Epithelial cell of alveolus of lung (primary cell): ENCODE data around the gene ULBP3. TPM values are rescaled to one million over a fixed set of nuclear protein-coding genes. Genes with fewer than 3 reads are reported as not detected.

Source experiments
- total RNA-seq: library from RNA; depleted of rRNA; stranded (reverse); fragments of >200 nt; gene quantifications from 2 replicates; pipeline ENCODE4 v1.2.1, GENCODE V29; 2015

The ULBP3 gene
- total RNA-seq = 4.7 and 6.5 TPM in 2 replicates

GRCh38 chr6:150068720-150069648 is at the start of gene ULBP3:
Gene ULBP3, minus strand, starts transcription at chr6:150069121. Its CDS starts 55 bp downstream, at chr6:150069066.

DNA sequence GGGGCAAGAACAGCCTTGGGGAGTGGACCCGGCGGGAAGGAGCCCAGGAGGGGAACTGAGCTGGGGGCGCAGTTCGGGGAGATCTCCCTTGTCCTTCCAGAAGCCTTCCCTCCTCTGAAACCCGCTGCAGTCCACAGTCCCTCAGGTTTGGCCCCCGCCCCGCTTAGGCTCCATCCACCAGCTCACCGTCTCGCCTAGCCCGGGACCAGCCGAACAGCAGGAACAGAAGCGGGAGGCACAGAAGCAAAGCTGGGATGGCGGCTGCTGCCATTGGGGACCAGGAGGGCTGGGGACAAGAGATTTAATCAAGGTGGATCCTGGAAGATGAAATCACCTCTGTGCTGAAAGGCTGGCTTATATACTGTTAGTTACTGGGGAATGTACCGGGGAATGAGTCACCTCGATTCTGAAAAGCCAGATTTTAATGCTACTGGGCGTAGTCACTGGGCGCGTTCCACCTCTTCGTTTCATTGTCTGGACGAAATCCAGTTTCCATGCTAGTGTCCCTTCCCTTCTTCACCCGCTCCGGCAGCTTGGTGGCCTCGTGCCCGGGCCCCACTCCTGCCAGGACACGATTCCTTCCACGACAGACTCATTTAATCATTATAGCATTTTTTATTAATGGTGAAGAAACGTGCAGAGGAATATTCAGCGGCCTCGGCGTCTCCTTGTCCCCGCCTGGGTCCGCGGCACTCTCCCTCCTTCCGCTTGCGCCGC is 43.6 kb downstream of the ULBP3 start, which contains the start of gene RAET1L:
Gene RAET1L (minus strand): TSS at position 332 of the 717 bp plus-strand sequence. CDS start 61 bp downstream, at position 271.

Other genes with a start within 250 kb of the ULBP3 start
- 51.3 and 60.8 TPM in 2 replicates for gene LRP11, start 204.8 kb downstream of the ULBP3 start, total RNA-seq
- 0.24 TPM in 1 of 2 replicates, not detected in the other for gene RAET1E, start 171.0 kb downstream of the ULBP3 start, total RNA-seq
- gene RAET1G, start 146.0 kb downstream of the ULBP3 start, total RNA-seq = 0.13 and 0.24 TPM in 2 replicates
- gene ULBP2, start 127.1 kb downstream of the ULBP3 start, total RNA-seq = 0.24 and 4.4 TPM in 2 replicates
- 0.88 and 2.6 TPM in 2 replicates for gene ULBP1, start 105.2 kb downstream of the ULBP3 start, total RNA-seq
- gene RAET1L, start 43.6 kb downstream of the ULBP3 start, total RNA-seq = not detected in 2 replicates
- 1.8 TPM in 1 of 2 replicates, not detected in the other for gene PPP1R14C, start 73.9 kb upstream of the ULBP3 start, total RNA-seq